ENCODE results near the gene CFD. TPM values are rescaled to one million over a fixed set of nuclear protein-coding genes. Genes with fewer than 3 reads are reported as not detected.
"Not testable (repeated sequence)": the region's sequence is repeated elsewhere in the genome, so short reads cannot be mapped to it uniquely, and the experiment has no call there.

The CFD gene
- total and polyA plus RNA-seq, 5 donors = 221 to 869 (median 388) TPM

DNA sequence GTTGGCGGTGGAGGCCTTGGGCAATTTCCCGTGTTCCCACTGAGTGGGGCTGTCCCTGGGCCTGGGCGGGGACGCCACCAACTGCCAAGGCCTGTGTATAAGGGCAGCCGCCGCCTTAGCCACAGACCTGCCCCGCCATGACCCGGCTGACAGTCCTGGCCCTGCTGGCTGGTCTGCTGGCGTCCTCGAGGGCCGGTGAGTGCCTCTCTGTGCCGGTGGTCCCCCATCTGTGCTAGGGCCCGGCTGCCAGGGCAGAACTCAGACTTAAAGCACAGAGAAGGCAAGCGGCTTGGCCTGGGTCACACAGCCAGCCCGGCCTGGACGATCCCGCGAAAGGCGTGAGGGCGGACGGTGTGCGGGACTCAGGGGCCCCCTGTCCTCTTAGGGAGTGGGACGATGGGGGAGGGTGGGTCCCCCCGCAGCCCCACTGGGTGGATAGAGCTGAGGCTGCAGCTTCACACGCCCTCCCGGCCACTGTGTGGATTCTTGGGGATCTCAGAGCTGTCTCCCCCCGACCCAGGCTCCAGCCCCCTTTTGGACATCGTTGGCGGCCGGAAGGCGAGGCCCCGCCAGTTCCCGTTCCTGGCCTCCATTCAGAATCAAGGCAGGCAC, 31.6 kb upstream of the CFD start, which contains the start of gene AZU1:
Gene AZU1, plus strand, starts transcription at position 128 of the 612 bp plus-strand sequence. Its CDS starts 10 bp downstream, at position 138.
- no peaks in the 10 kb centered on the region for H3K9me3 ChIP-seq (ENCODE audit: control insufficient read depth, low read length)
- H3K4me1 ChIP-seq (ENCODE audit: control insufficient read depth, insufficient read depth, low read length) = no peaks in the 10 kb centered on the region
- 69% methylated on average over 33 of the region's 33 CpGs for WGBS
- ATAC-seq (peak; percentile 34 to 44), DNase-seq (peak in 1 of 3 donors; percentile 75)
- no peaks in the 10 kb centered on the region for H3K27me3 ChIP-seq (ENCODE audit: control insufficient read depth, insufficient read depth)
- no peak within 1 kb of the TSS for H3K4me3 ChIP-seq (ENCODE audit: low read length)
- no peak within 1 kb of the TSS for H3K27ac ChIP-seq (ENCODE audit: low read length)
- intact Hi-C loops (cut with DNase I) = no loop called here

DNA sequence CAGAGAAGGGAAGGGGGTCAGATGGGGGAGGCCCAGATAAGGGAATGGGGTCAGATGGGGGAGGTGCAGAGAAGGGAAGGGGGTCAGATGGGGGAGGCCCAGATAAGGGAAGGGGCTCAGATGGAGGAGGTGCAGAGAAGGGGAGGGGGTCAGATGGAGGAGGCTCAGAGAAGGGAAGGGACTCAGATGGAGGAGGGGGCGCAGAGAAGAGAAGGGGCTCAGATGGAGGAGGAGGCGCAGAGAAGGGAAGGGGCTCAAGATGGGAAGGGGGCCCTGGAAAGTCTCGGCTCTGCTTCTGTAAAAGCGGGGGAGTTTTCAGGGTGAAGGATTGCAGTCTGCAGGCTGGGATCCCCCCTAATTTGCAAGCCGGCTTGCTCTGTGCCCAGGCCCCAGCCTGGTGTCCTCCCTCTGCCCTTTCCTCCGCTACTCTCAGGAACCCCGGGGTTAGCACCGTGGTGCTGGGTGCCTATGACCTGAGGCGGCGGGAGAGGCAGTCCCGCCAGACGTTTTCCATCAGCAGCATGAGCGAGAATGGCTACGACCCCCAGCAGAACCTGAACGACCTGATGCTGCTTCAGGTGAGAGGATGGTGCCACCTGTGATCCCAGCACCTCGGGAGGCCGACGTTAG, 30.2 kb upstream of the CFD start:
- Histone ChIP-seq H3K9me3 (ENCODE audit: control insufficient read depth, low read length) (no peaks in the 10 kb centered on the region), H3K27ac (ENCODE audit: low read length) (no peak overlapping the region), H3K27me3 (ENCODE audit: control insufficient read depth, insufficient read depth) (no peaks in the 10 kb centered on the region), H3K4me3 (ENCODE audit: low read length) (no peak overlapping the region), H3K4me1 (ENCODE audit: control insufficient read depth, insufficient read depth, low read length) (no peaks in the 10 kb centered on the region)
- DNase-seq (no peak), ATAC-seq (no peak)
- intact Hi-C loops (cut with DNase I) = no loop called here
- WGBS = 74% methylated on average over 18 of the region's 18 CpGs

DNA sequence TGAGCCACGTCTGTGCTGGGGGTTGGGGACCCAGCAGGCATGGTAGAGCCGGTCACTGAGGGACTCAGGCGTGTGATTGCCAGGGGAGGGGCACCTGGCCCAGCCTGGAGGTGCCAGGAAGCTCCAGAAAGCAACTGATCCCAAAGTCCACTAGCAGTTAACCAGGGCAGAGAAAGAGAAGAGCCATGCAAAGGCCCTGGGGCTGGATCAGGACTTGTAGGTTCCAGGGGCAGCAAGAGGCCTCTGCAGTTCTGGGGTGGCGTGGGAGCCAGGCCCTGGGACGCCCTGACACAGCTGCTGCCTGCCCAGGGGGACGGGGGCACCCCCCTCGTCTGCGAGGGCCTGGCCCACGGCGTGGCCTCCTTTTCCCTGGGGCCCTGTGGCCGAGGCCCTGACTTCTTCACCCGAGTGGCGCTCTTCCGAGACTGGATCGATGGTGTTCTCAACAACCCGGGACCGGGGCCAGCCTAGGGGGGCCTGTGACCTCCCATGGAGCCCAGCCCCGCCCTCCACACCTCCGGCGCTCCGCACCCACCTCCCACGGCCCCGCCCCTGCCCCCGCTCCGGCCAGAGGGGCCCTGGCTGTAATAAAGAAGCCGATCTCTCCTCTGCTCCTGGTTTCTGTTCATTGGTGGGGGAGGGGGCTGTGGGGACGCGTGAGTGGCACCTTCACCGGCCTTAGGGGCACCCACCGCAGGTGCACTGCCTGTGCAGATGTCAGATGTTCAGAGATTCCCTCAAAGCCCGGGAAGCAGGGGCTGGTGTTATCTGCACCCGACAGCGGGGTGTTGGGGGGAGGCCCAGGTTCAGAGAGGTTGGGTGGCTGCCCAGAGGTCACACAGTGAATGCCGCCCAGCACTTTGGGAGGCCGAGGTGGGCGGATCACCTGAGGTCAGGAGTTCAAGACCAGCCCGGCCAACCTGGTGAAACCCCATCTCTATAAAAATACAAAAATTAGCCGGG, 27.8 kb upstream of the CFD start:
- no peak overlapping the region for H3K27ac ChIP-seq (ENCODE audit: low read length)
- peak in 1 of 3 donors; percentile 43 for DNase-seq
- intact Hi-C loops (cut with DNase I) = no loop called here
- no peak overlapping the region for H3K4me3 ChIP-seq (ENCODE audit: low read length)
- no peak for ATAC-seq
- H3K27me3 ChIP-seq (ENCODE audit: control insufficient read depth, insufficient read depth) = no peaks in the 10 kb centered on the region
- 60% methylated on average over 38 of the region's 38 CpGs for WGBS
- H3K9me3 ChIP-seq (ENCODE audit: control insufficient read depth, low read length) = no peaks in the 10 kb centered on the region
- H3K4me1 ChIP-seq (ENCODE audit: control insufficient read depth, insufficient read depth, low read length) = no peaks in the 10 kb centered on the region

DNA sequence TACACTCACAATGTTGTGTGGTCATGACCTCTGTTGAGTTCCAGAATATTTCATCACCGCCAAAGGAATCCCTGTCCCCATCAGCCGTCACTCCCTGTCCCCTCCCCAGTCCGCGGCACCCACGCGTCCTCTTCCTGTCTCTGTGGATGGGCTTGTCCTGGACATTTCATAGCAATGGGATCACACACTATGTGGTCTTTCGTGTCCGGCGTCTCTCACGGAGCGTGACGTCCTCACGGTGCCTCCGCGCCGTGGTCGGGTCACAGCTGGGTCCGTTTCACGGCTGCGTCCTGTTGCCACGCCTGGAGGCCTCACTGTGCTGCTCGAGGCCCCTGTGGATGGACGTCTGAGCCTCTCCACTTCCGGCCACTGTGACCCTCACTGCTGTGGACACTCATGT, 25.2 kb upstream of the CFD start:
- H3K27ac ChIP-seq (ENCODE audit: low read length) = no peak overlapping the region
- ATAC-seq = peak in 1 of 2 donors; percentile 7
- no peak overlapping the region for H3K4me3 ChIP-seq (ENCODE audit: low read length)
- no peaks in the 10 kb centered on the region for H3K9me3 ChIP-seq (ENCODE audit: control insufficient read depth, low read length)
- WGBS = 60% methylated on average over 24 of the region's 24 CpGs
- no peak for DNase-seq
- intact Hi-C loops (cut with DNase I) = no loop called here
- H3K4me1 ChIP-seq (ENCODE audit: control insufficient read depth, insufficient read depth, low read length) = no peaks in the 10 kb centered on the region
- no peaks in the 10 kb centered on the region for H3K27me3 ChIP-seq (ENCODE audit: control insufficient read depth, insufficient read depth)

DNA sequence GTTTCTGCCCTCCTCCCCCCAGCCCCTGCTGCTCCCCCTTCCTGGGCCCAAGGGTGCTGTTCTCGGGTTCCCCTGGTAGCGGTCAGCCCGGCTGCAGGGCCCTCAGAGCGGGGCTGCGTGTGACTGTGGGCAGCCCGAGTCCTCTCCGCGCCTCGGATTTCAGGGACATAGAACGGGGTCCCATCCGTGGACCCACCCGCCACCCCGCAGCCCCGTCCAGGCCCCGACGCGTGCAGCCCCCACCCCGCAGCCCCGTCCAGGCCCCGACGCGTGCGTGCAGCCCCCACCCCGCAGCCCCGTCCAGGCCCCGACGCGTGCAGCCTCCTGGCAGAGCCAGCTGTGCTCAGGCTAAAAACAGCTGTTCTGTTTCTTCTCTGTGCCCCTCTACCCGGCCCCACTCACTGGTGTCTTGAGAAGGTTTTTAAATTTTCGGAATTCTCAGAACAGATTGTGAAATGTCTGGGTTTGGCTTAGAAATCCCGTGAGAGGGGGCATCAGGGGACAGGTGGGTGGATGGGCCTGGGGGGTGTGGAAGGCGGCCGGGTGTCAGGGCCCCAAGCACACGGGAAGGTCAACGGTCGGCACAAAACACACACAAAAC, 24.2 kb upstream of the CFD start:
- ATAC-seq (peak; percentile 73 to 80), DNase-seq (peak in 1 of 3 donors; percentile 34)
- no peaks in the 10 kb centered on the region for H3K27me3 ChIP-seq (ENCODE audit: control insufficient read depth, insufficient read depth)

DNA sequence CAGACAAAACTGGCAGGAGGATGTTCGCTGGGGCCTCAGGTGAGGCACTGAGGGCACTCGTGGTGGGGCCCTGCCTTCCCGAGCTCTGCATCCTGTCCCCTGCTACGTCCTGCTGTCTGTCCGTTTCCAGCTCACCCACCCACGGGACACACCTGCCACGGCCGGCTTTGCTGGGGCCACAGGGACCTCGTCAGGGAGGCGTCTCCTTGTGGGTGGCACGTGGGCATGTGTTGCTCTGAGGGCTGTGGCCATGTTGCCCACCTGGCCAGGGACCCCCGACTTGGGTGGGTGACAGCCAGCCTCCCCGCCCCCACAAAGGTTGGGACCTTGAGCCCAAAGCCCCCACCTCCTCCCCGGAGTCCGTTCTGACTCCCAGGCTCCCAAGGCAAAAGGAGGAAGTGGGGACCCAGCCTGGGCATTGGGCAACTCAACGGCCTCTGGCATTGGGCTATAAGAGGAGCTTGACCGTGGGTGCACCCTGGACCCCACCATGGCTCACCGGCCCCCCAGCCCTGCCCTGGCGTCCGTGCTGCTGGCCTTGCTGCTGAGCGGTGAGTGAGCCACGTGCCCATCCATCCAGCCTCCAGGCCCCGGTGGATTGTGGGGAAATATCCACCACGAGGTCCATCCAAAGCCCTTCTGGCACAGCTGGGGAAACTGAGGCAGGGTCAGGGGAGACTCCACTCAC, 18.8 kb upstream of the CFD start, which contains the start of gene PRTN3:
Gene PRTN3, plus strand, starts transcription at position 481 of the 688 bp plus-strand sequence. Its CDS starts 10 bp downstream, at position 491.
- peak; percentile 10 to 26 for ATAC-seq
- intact Hi-C loops (cut with DNase I) = no loop called here
- WGBS = 63% methylated on average over 24 of the region's 24 CpGs

More for the DNA sequence above, 24.2 kb upstream of the CFD start:
- Histone ChIP-seq H3K4me1 (ENCODE audit: control insufficient read depth, insufficient read depth, low read length) (no peaks in the 10 kb centered on the region), H3K4me3 (ENCODE audit: low read length) (no peak overlapping the region), H3K27ac (ENCODE audit: low read length) (no peak overlapping the region), H3K9me3 (ENCODE audit: control insufficient read depth, low read length) (no peaks in the 10 kb centered on the region)
- WGBS = 69% methylated on average over 36 of the region's 36 CpGs
- intact Hi-C loops (cut with DNase I) = no loop called here

DNA sequence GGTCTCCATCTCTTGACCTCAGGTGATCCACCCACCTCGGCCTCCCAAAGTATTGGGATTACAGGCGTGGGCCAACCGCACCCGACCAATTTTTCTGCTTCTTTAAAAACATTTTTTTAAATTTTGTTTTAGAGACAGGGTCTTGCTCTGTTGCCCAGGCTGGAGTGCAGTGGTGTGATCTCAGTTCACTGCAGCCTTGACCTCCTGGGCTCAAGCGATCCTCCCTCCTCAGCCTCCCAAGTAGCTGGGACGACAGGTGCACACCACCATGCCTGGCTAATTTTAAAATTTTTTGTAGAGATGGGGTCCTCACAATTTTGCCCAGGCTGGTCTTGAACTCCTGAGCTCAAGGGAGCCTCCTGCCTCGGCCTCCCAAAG, 16.7 kb upstream of the CFD start:
- H3K9me3 ChIP-seq (ENCODE audit: control insufficient read depth, low read length); H3K27me3 ChIP-seq (ENCODE audit: control insufficient read depth, insufficient read depth); H3K4me1 ChIP-seq (ENCODE audit: control insufficient read depth, insufficient read depth, low read length); H3K27ac ChIP-seq (ENCODE audit: low read length); H3K4me3 ChIP-seq (ENCODE audit: low read length); ATAC-seq; intact Hi-C loops (cut with DNase I); DNase-seq: not testable (repeated sequence)
- WGBS = 85% methylated on average over 7 of the region's 7 CpGs

More for the DNA sequence above, 18.8 kb upstream of the CFD start, which contains the start of gene PRTN3:
- no peaks in the 10 kb centered on the region for H3K27me3 ChIP-seq (ENCODE audit: control insufficient read depth, insufficient read depth)
- peak in 1 of 3 donors; percentile 58 for DNase-seq
- no peaks in the 10 kb centered on the region for H3K4me1 ChIP-seq (ENCODE audit: control insufficient read depth, insufficient read depth, low read length)
- H3K4me3 ChIP-seq (ENCODE audit: low read length) = no peak within 1 kb of the TSS
- no peak within 1 kb of the TSS for H3K27ac ChIP-seq (ENCODE audit: low read length)
- no peaks in the 10 kb centered on the region for H3K9me3 ChIP-seq (ENCODE audit: control insufficient read depth, low read length)

DNA sequence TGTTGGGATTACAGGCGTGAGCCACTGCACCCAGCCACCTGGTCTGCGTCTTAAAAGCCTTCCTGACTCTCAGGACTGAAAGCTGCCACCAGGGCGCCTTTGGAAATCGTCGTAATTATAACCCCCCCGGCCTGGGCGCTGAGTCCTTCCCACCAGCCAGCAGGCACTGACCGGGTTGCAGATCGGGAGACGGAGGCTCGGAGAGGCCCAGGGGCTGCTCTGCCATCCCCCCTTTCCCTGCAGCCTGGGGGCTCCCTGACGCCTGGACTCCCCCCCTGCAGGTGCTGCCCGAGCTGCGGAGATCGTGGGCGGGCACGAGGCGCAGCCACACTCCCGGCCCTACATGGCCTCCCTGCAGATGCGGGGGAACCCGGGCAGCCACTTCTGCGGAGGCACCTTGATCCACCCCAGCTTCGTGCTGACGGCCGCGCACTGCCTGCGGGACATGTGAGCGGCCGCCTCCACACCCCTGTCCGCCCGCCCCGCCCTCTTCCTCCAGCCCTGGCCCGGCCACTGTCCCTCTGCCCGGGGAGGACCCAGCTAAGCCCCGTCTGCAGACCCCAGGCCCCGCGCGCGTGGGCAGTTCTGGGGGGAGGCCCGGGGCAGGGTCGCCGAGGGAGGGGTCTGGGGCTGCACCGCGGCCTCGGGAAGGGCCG, 16.2 kb upstream of the CFD start:
- peak; percentile 27 to 67 for ATAC-seq
- H3K27me3 ChIP-seq (ENCODE audit: control insufficient read depth, insufficient read depth) = no peaks in the 10 kb centered on the region
- DNase-seq = peak in 2 of 3 donors; percentile 80 to 81
- H3K9me3 ChIP-seq (ENCODE audit: control insufficient read depth, low read length) = no peaks in the 10 kb centered on the region
- 7% methylated on average over 46 of the region's 46 CpGs for WGBS
- no peaks in the 10 kb centered on the region for H3K4me1 ChIP-seq (ENCODE audit: control insufficient read depth, insufficient read depth, low read length)
- peak overlapping the region; percentile 42 for H3K4me3 ChIP-seq (ENCODE audit: low read length)
- intact Hi-C loops (cut with DNase I) = no loop called here
- H3K27ac ChIP-seq (ENCODE audit: low read length) = no peak overlapping the region

DNA sequence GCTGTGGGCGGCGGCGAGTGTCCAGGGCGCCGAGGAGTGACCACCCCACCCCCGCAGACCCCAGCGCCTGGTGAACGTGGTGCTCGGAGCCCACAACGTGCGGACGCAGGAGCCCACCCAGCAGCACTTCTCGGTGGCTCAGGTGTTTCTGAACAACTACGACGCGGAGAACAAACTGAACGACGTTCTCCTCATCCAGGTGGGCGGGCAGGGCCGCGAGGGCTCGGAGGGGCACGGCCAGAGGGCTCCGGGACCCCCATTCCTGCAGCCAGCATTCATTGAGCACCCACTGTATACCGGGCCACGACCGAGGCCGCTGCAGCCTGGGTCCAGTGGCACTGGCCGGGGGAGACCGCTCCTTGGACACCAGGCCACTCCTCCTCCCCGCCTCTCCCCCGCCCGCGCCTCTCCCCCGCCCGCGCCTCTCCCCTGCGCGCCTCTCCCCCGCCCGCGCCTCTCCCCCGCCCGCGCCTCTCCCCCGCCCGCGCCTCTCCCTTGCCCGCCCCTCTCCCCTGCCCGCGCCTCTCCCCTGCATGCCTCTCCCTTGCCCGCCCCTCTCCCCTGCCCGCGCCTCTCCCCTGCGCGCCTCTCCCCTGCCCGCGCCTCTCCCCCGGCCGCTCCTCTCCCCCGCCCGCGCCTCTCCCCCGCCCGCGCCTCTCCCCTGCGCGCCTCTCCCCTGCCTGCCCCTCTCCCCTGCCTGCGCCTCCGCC, 15.5 kb upstream of the CFD start:
- Histone ChIP-seq H3K9me3 (ENCODE audit: control insufficient read depth, low read length) (no peaks in the 10 kb centered on the region), H3K27ac (ENCODE audit: low read length) (no peak overlapping the region), H3K4me1 (ENCODE audit: control insufficient read depth, insufficient read depth, low read length) (no peaks in the 10 kb centered on the region), H3K27me3 (ENCODE audit: control insufficient read depth, insufficient read depth) (no peaks in the 10 kb centered on the region), H3K4me3 (ENCODE audit: low read length) (peak overlapping the region; percentile 42)
- 33% methylated on average over 62 of the region's 70 CpGs for WGBS
- DNase-seq (peak in 1 of 3 donors; percentile 56), ATAC-seq (no peak)
- intact Hi-C loops (cut with DNase I) = no loop called here

Measured in right cardiac atrium (tissue), 5 donors.